MG63 (cell line): ENCODE measurements around the gene OTX2. TPM values are rescaled to one million over a fixed set of nuclear protein-coding genes. Genes with fewer than 3 reads are reported as not detected.

ENCODE experiments used
- DNase-seq: peaks from one replicate; pipeline ENCODE4 v3.0.0-alpha.2; 2020
- H3K27me3 ChIP-seq: fragments of 250-450 bp; sonication (Bioruptor Pico); 2 replicates; pipeline ENCODE4 v1.5.1; 2020; ENCODE audit warnings: mild to moderate bottlenecking, moderate library complexity
- H3K36me3 ChIP-seq: fragments of 250-450 bp; sonication (Bioruptor Pico); 2 replicates; pipeline ENCODE4 v1.5.1; 2020; ENCODE audit warnings: mild to moderate bottlenecking, moderate library complexity
- H3K4me3 ChIP-seq: fragments of 250-450 bp; sonication (Bioruptor Pico); 2 replicates; pipeline ENCODE4 v1.5.1; 2020; ENCODE audit warnings: mild to moderate bottlenecking, moderate library complexity
- H3K9me3 ChIP-seq: fragments of 250-450 bp; sonication (Bioruptor Pico); 2 replicates; pipeline ENCODE4 v1.5.1; 2020; ENCODE audit warnings: mild to moderate bottlenecking, moderate library complexity
- total RNA-seq: library from RNA; depleted of rRNA; stranded (reverse); fragments of >200 nt; shearing (Covaris generic); gene quantifications from 2 replicates; pipeline ENCODE4 v1.2.3, GENCODE V29; 2014; ENCODE audit warnings: low replicate concordance

Gene OTX2
- total RNA-seq, 1 experiment from 2014 or later = not detected

GRCh38 chr14:56815745-56816144, 5.5 kb upstream of the OTX2 start:
- H3K4me3 ChIP-seq = no peak overlapping the region
- H3K9me3 ChIP-seq = no peaks in the 10 kb centered on the region
- no peak for DNase-seq
- no peaks in the 10 kb centered on the region for H3K36me3 ChIP-seq
- H3K27me3 ChIP-seq = peaks cover 17% of the 10 kb centered on the region

- Histone ChIP-seq H3K4me3 (no peak overlapping the region), H3K27me3 (peaks cover 15% of the 10 kb centered on the region), H3K36me3 (no peaks in the 10 kb centered on the region), H3K9me3 (no peaks in the 10 kb centered on the region)
- DNase-seq = no peak
These were observed 4.9 kb upstream of the OTX2 start for GRCh38 chr14:56814969-56815700.

GRCh38 chr14:56814519-56814959, 4.3 kb upstream of the OTX2 start:
- Histone ChIP-seq H3K36me3 (no peaks in the 10 kb centered on the region), H3K27me3 (peaks cover 13% of the 10 kb centered on the region), H3K9me3 (no peaks in the 10 kb centered on the region), H3K4me3 (no peak overlapping the region)
- no peak for DNase-seq

GRCh38 chr14:56813143-56813551, 2.9 kb upstream of the OTX2 start:
- no peak for DNase-seq
- Histone ChIP-seq H3K9me3 (no peaks in the 10 kb centered on the region), H3K4me3 (no peak overlapping the region), H3K36me3 (no peaks in the 10 kb centered on the region), H3K27me3 (peaks cover 15% of the 10 kb centered on the region)

- no peaks in the 10 kb centered on the region for H3K36me3 ChIP-seq
- no peak for DNase-seq
- H3K27me3 ChIP-seq = peaks cover 16% of the 10 kb centered on the region
- no peaks in the 10 kb centered on the region for H3K9me3 ChIP-seq
- H3K4me3 ChIP-seq = no peak overlapping the region
These were observed 2.3 kb upstream of the OTX2 start for GRCh38 chr14:56812364-56813141.

GRCh38 chr14:56811593-56812363, 1.5 kb upstream of the OTX2 start:
- Histone ChIP-seq H3K4me3 (no peak overlapping the region), H3K9me3 (no peaks in the 10 kb centered on the region), H3K27me3 (peaks cover 11% of the 10 kb centered on the region), H3K36me3 (no peaks in the 10 kb centered on the region)
- DNase-seq = no peak

GRCh38 chr14:56810836-56811592, 735 bp upstream of the OTX2 start:
- H3K4me3 ChIP-seq = no peak overlapping the region
- DNase-seq = no peak
- H3K9me3 ChIP-seq = no peaks in the 10 kb centered on the region
- H3K27me3 ChIP-seq = peaks cover 9% of the 10 kb centered on the region
- H3K36me3 ChIP-seq = no peaks in the 10 kb centered on the region

- H3K36me3 ChIP-seq = no peaks in the 10 kb centered on the region
- peaks cover 3% of the 10 kb centered on the region; the same call in 1 of the 2 replicates for H3K27me3 ChIP-seq
- H3K9me3 ChIP-seq = no peaks in the 10 kb centered on the region
- DNase-seq = no peak
- H3K4me3 ChIP-seq = no peak overlapping the region
These were observed 771 bp downstream of the OTX2 start for GRCh38 chr14:56809270-56810146.

- no peak for DNase-seq
- peaks cover 3% of the 10 kb centered on the region; the same call in 1 of the 2 replicates for H3K27me3 ChIP-seq
- H3K36me3 ChIP-seq = no peaks in the 10 kb centered on the region
- H3K4me3 ChIP-seq = no peak overlapping the region
- H3K9me3 ChIP-seq = no peaks in the 10 kb centered on the region
These were observed 1.7 kb downstream of the OTX2 start for GRCh38 chr14:56808383-56809269.

GRCh38 chr14:56808110-56808382, 2.2 kb downstream of the OTX2 start:
- Histone ChIP-seq H3K27me3 (peaks cover 3% of the 10 kb centered on the region; the same call in 1 of the 2 replicates), H3K36me3 (no peaks in the 10 kb centered on the region), H3K9me3 (no peaks in the 10 kb centered on the region), H3K4me3 (no peak overlapping the region)
- DNase-seq = no peak

- Histone ChIP-seq H3K36me3 (no peaks in the 10 kb centered on the region), H3K9me3 (no peaks in the 10 kb centered on the region), H3K4me3 (no peak overlapping the region), H3K27me3 (peaks cover 3% of the 10 kb centered on the region; the same call in 1 of the 2 replicates)
- DNase-seq = no peak
These were observed 2.7 kb downstream of the OTX2 start for GRCh38 chr14:56807386-56808109.

GRCh38 chr14:56806760-56807159, 3.5 kb downstream of the OTX2 start:
- H3K9me3 ChIP-seq = no peaks in the 10 kb centered on the region
- no peak overlapping the region for H3K4me3 ChIP-seq
- H3K27me3 ChIP-seq = peaks cover 3% of the 10 kb centered on the region; the same call in 1 of the 2 replicates
- DNase-seq = no peak
- H3K36me3 ChIP-seq = no peaks in the 10 kb centered on the region

GRCh38 chr14:56805992-56806727, 4.1 kb downstream of the OTX2 start:
- no peak for DNase-seq
- peaks cover 3% of the 10 kb centered on the region; the same call in 1 of the 2 replicates for H3K27me3 ChIP-seq
- H3K9me3 ChIP-seq = no peaks in the 10 kb centered on the region
- no peak overlapping the region for H3K4me3 ChIP-seq
- H3K36me3 ChIP-seq = no peaks in the 10 kb centered on the region
